Measurements from ENCODE around the gene RNF166.

- TF ChIP-seq CTCF (conservative IDR thresholded peaks at IDR 0.05 in 1 of 2, IDR thresholded peaks at IDR 0.05 in 1 of 2; ENCODE audit: low read depth in 1 of 2, low read length in 2 of 2): no peak
- no peak for TF ChIP-seq EZH2 (IDR thresholded peaks at IDR 0.05; ENCODE audit: low read length, missing control alignments)
Observed at GRCh38 chr16:88667461-88667860, 38.7 kb downstream of the RNF166 start.
